ENCODE measurements around the gene FGF5. TPM values are rescaled to one million over a fixed set of nuclear protein-coding genes. Genes with fewer than 3 reads are reported as not detected.

FGF5 gene
- polyA plus RNA-seq, 4 donors = 0.07 to 0.16 (median 0.14) TPM

- DNase-seq (ENCODE audit: low read depth in 4 of 4, low spot score in 2 of 4) = no peak
Measured at GRCh38 chr4:80334568-80334967, 68.1 kb downstream of the FGF5 start.

GRCh38 chr4:80335226-80335553, 68.7 kb downstream of the FGF5 start:
- DNase-seq (ENCODE audit: low read depth in 4 of 4, low spot score in 2 of 4) = no peak

GRCh38 chr4:80335554-80336358, 69.3 kb downstream of the FGF5 start, which contains the start of gene CFAP299:
Gene CFAP299, plus strand, starts transcription at chr4:80335730.
- DNase-seq (ENCODE audit: low read depth in 4 of 4, low spot score in 2 of 4) = peak; percentile 63 to 79 (median 76)

GRCh38 chr4:80336582-80336981, 70.1 kb downstream of the FGF5 start:
- DNase-seq (ENCODE audit: low read depth in 4 of 4, low spot score in 2 of 4) = peak in 1 of 4 donors; percentile 21

- DNase-seq (ENCODE audit: low read depth in 4 of 4, low spot score in 2 of 4) = no peak
Measured at GRCh38 chr4:80340036-80340435, 73.6 kb downstream of the FGF5 start.

Other genes starting within 250 kb of the FGF5 start
- gene ANTXR2, start 193.4 kb upstream of the FGF5 start, polyA plus RNA-seq (ENCODE audit: insufficient read length in 4 of 4) = 100 to 1,000 TPM in 1 of 4 donors, 10 to 100 TPM in 3; 61.9 to 106 (median 69.5) TPM
- gene PRDM8, start 69.2 kb upstream of the FGF5 start, polyA plus RNA-seq (ENCODE audit: insufficient read length in 4 of 4) = 1 to 10 TPM; 2.0 to 3.5 (median 2.1) TPM
- gene CFAP299, start 69.1 kb downstream of the FGF5 start, polyA plus RNA-seq (ENCODE audit: insufficient read length in 4 of 4) = under 1 TPM; 0.38 to 0.76 (median 0.55) TPM

Data from left renal cortex interstitium (tissue), 4 donors.